HepG2 (cell line): ENCODE results near the gene NEDD4L. TPM values are rescaled to one million over a fixed set of nuclear protein-coding genes. Genes with fewer than 3 reads are reported as not detected.

Source experiments
- CENPT ChIP-seq: sonication (generic); formaldehyde crosslinking; IDR thresholded peaks from 2 replicates; pipeline ENCODE4 v1.8.0; 2022; ENCODE audit warnings: low read depth, mild to moderate bottlenecking, moderate library complexity, missing genetic modification reagents
- HOXA3 ChIP-seq: sonication (generic); formaldehyde crosslinking; IDR thresholded peaks from 2 replicates; pipeline ENCODE4 v1.5.0; 2020; ENCODE audit warnings: missing genetic modification reagents
- MYNN ChIP-seq: sonication (generic); formaldehyde crosslinking; IDR thresholded peaks from 2 replicates; pipeline ENCODE4 v1.4.0; 2020; ENCODE audit warnings: mild to moderate bottlenecking, low read depth, missing genetic modification reagents
- NR2C2 ChIP-seq: sonication (generic); formaldehyde crosslinking; IDR thresholded peaks from 2 replicates; pipeline ENCODE4 v1.4.0; 2020; ENCODE audit warnings: missing genetic modification reagents, mild to moderate bottlenecking, moderate library complexity, borderline replicate concordance
- NR2F1 ChIP-seq, 2 experiments: fragments of 450-650 bp in 1 of 2; formaldehyde crosslinking in 1 of 2; IDR thresholded peaks; 2 replicates each; pipeline versions ENCODE4 v1.5.0 to v1.6.1; 2016 to 2020; ENCODE audit warnings: mild to moderate bottlenecking in 1 of 2, missing compliant biosample characterization in 1 of 2, missing genetic modification reagents in 1 of 2, moderate library complexity in 1 of 2
- RBAK ChIP-seq: sonication (generic); formaldehyde crosslinking; IDR thresholded peaks from 2 replicates; pipeline ENCODE4 v1.5.1; 2020; ENCODE audit warnings: mild to moderate bottlenecking, missing genetic modification reagents
- ZBTB38 ChIP-seq: sonication (generic); formaldehyde crosslinking; IDR thresholded peaks from 2 replicates; pipeline ENCODE4 v1.5.1; 2020; ENCODE audit warnings: mild to moderate bottlenecking, missing genetic modification reagents
- ZNF143 ChIP-seq: sonication (generic); formaldehyde crosslinking; IDR thresholded peaks from 2 replicates; pipeline ENCODE4 v1.4.0; 2020; ENCODE audit warnings: missing genetic modification reagents
- ZNF549 ChIP-seq: sonication (generic); formaldehyde crosslinking; IDR thresholded peaks from 2 replicates; pipeline ENCODE4 v1.5.0; 2020; ENCODE audit warnings: missing genetic modification reagents
- ZNF550 ChIP-seq: sonication (generic); formaldehyde crosslinking; IDR thresholded peaks from 2 replicates; pipeline ENCODE4 v1.4.0; 2020; ENCODE audit warnings: mild to moderate bottlenecking, missing genetic modification reagents, borderline replicate concordance
- ZNF570 ChIP-seq: sonication (generic); formaldehyde crosslinking; IDR thresholded peaks from 2 replicates; pipeline ENCODE4 v1.4.0; 2020; ENCODE audit warnings: mild to moderate bottlenecking, missing genetic modification reagents, borderline replicate concordance
- ZNF614 ChIP-seq: IDR thresholded peaks from 2 replicates; pipeline ENCODE4 v1.6.1; 2018; ENCODE audit warnings: missing biosample characterization, missing genetic modification reagents, inconsistent platforms, borderline replicate concordance
- polyA plus RNA-seq, 8 experiments: library from polyadenylated mRNA; depleted of rRNA in 3 of 8; stranded (reverse) in 7 of 8; unstranded in 1 of 8; fragments of >200 nt; fragmentation: Illumina TruSeq in 4 of 8; extraction: Trizol in 4 of 8; gene quantifications; 2 replicates each; pipeline versions ENCODE4 v1.2.1 to v1.2.3, GENCODE V29; 2011 to 2016; ENCODE audit warnings: low read depth in 4 of 8, missing spikeins in 1 of 8, mixed read lengths in 1 of 8; ENCODE audit not compliant: insufficient read depth in 1 of 8
- total RNA-seq, 5 experiments: library from RNA; depleted of rRNA; stranded (reverse); fragments of >200 nt; fragmentation: Illumina TruSeq; extraction: Trizol; gene quantifications; 2 replicates each; pipeline ENCODE4 v1.2.3, GENCODE V29; 2016; ENCODE audit warnings: low read depth in 1 of 5
- TF ChIP-seq, protein P1 (sequence below): sonication (generic); formaldehyde crosslinking; IDR thresholded peaks from 2 replicates; pipeline ENCODE4 v1.4.0; 2020; ENCODE audit warnings: mild to moderate bottlenecking, missing genetic modification reagents
- TF ChIP-seq, protein P2 (sequence below): sonication (generic); formaldehyde crosslinking; IDR thresholded peaks from 2 replicates; pipeline ENCODE4 v1.5.0; 2020; ENCODE audit warnings: mild to moderate bottlenecking, missing genetic modification reagents
- TF ChIP-seq, protein P3 (sequence below): IDR thresholded peaks from 2 replicates; pipeline ENCODE4 v1.6.1; 2016; ENCODE audit warnings: mild to moderate bottlenecking

The NEDD4L gene
- total and polyA plus RNA-seq, 2 of the 13 experiments (the other 11 are each of a cell fraction or from before 2014, with no cell fraction given), result 168 to 390 TPM

DNA sequence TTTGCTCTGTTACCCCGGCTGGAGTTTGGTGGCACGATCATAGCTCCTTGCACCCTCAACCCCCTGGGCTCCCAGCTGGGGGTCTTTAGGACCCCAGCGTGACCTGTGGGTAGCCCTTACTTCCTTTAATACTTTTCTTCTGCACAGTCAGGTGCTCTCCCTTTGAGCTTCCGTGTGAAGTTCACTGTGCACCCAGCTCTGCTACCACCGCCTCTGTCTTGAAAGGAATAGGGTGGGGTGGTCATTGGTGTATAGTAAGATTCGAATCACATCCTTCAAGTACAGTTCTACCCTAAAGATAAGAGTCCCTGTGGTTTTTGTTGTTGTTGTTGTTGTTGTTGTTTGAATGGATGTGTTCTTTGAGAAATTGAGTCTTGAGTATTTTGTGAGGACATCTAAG, 267.4 kb downstream of the NEDD4L start (continued):
- TF ChIP-seq, protein P1, sequence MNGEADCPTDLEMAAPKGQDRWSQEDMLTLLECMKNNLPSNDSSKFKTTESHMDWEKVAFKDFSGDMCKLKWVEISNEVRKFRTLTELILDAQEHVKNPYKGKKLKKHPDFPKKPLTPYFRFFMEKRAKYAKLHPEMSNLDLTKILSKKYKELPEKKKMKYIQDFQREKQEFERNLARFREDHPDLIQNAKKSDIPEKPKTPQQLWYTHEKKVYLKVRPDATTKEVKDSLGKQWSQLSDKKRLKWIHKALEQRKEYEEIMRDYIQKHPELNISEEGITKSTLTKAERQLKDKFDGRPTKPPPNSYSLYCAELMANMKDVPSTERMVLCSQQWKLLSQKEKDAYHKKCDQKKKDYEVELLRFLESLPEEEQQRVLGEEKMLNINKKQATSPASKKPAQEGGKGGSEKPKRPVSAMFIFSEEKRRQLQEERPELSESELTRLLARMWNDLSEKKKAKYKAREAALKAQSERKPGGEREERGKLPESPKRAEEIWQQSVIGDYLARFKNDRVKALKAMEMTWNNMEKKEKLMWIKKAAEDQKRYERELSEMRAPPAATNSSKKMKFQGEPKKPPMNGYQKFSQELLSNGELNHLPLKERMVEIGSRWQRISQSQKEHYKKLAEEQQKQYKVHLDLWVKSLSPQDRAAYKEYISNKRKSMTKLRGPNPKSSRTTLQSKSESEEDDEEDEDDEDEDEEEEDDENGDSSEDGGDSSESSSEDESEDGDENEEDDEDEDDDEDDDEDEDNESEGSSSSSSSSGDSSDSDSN (CRISPR knock-in tag), result no peak
- no peak for TF ChIP-seq ZNF550 (CRISPR knock-in tag)
- TF ChIP-seq ZNF549 (CRISPR knock-in tag), result no peak
- TF ChIP-seq NR2F1 (CRISPR knock-in tag; IDR thresholded peaks at IDR 0.05), result no peak
- no peak for TF ChIP-seq MYNN (CRISPR knock-in tag)
- no peak for TF ChIP-seq CENPT (CRISPR knock-in tag)
- no peak for TF ChIP-seq ZNF614 (CRISPR knock-in tag)
- TF ChIP-seq NR2C2 (CRISPR knock-in tag), result no peak
- TF ChIP-seq, protein P2, sequence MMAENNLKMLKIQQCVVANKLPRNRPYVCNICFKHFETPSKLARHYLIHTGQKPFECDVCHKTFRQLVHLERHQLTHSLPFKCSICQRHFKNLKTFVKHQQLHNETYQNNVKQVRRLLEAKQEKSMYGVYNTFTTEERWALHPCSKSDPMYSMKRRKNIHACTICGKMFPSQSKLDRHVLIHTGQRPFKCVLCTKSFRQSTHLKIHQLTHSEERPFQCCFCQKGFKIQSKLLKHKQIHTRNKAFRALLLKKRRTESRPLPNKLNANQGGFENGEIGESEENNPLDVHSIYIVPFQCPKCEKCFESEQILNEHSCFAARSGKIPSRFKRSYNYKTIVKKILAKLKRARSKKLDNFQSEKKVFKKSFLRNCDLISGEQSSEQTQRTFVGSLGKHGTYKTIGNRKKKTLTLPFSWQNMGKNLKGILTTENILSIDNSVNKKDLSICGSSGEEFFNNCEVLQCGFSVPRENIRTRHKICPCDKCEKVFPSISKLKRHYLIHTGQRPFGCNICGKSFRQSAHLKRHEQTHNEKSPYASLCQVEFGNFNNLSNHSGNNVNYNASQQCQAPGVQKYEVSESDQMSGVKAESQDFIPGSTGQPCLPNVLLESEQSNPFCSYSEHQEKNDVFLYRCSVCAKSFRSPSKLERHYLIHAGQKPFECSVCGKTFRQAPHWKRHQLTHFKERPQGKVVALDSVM (CRISPR knock-in tag), result no peak
- no peak for TF ChIP-seq ZNF143
- TF ChIP-seq, protein P3, sequence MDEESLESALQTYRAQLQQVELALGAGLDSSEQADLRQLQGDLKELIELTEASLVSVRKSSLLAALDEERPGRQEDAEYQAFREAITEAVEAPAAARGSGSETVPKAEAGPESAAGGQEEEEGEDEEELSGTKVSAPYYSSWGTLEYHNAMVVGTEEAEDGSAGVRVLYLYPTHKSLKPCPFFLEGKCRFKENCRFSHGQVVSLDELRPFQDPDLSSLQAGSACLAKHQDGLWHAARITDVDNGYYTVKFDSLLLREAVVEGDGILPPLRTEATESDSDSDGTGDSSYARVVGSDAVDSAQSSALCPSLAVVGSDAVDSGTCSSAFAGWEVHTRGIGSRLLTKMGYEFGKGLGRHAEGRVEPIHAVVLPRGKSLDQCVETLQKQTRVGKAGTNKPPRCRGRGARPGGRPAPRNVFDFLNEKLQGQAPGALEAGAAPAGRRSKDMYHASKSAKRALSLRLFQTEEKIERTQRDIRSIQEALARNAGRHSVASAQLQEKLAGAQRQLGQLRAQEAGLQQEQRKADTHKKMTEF (CRISPR knock-in tag), result no peak
- no peak for TF ChIP-seq ZBTB38 (CRISPR knock-in tag)
- no peak for TF ChIP-seq RBAK
- TF ChIP-seq HOXA3, result no peak
- no peak for TF ChIP-seq ZNF570 (CRISPR knock-in tag)
